GM19467 (cell line): ENCODE results near the gene OR6K3.
"Not testable (repeated sequence)": the region's sequence is repeated elsewhere in the genome, so short reads cannot be mapped to it uniquely, and the experiment has no call there.

Experiments used
- ATAC-seq: cut with Tn5 transposase; IDR thresholded peaks from one replicate; pipeline ENCODE4 v1.9.1; 2021; ENCODE audit warnings: mild to moderate bottlenecking, moderate library complexity; ENCODE audit not compliant: unreplicated experiment

The OR6K3 gene

DNA sequence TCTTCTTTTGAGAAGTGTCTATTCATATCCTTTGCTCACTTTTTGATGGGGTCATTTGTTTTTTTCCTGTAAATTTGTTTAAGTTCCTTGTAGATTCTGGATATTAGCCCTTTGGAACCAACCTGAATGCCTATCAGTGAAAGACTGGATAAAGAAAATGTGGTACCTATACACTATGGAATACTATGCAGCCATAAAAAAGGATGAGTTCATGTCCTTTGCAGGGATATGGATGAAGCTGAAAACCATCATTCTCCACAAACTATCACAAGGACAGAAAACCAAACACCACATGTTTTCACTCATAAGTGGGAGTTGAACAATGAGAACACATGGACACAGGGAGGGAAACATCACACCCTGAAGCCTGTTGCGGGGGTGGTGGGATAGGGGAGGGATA, 32.2 kb downstream of the OR6K3 start:
- ATAC-seq = not testable (repeated sequence)

DNA sequence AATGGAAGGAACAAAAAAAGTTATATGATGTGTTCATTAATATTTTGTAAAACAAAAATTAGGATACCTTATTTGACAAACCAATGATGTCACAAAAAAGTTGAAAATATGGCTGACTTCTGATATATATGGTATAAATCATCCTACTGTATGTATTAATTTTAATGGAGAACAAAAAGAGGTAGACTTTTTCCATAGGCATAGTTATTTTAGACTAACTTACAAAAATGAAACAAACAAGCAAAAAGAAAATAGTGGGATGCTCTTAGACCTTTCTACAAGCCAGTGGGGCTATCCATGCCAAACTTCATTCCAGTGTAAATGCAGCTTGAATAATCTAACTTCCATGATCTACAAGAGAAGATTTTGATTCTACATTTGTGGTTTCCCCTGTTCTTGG, 33.5 kb downstream of the OR6K3 start:
- ATAC-seq = no peak

DNA sequence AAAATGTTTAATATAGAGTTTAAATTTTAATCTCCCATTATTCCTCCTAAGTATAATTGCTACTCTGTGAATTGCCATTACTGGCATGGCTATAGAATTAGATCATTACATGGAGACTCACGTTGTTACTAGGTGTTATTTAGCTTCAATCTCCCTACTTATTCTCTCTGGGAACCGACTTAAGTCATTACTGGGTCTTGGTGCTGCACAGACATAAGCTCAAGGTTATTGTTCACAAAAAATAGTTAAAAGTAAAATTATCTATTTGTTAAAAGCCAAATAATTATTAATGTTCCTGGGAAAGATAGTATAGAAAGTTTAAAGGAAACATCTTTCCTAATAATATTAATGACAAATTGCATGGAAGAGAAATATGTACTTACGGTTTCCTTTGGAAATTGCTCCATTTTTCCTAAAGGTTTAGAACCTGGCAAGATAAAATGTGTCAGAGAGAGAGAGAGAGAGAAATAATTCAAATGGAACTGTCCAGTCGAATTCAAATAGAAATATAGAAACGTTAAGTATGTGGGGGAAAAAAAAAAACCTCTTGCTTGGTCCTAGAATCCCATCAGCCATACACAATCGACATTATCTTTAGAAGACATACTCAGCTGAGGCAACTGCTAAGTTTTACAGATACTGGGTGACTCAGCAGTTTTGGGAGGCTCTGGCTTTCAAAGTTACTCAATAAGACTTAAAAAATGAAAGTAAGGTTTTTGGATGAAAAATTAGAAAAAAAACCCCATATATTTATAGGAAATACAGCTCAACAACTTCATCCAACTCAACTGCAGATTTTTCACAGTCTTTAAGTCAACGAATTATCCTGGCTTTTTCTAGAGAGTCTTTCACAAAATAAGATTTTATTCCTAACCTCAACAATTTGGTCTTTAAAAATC, 34.2 kb downstream of the OR6K3 start, which contains the start of gene SPTA1:
SPTA1 (minus strand) TSS at position 605 of the 899 bp plus-strand sequence; CDS start at position 407, 198 bp downstream.
- no peak for ATAC-seq

DNA sequence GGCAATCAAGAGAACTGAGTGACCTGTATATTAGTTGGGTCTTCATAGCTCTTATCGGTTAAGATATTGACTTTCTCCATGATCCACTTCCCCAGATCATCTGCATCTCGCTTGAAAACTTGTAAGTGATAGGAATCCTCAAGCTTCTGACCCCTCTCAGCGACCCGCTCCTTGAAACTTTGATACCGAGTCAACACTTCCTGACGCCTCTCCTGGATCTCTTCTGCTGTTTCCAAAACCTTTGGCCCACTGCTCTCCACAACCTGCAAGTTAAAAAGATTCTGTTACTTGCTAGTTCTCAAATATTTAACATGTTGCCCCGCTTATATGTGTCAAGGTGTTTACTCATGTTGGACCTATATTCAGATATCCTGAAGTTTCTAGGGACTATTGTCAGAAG, 35.4 kb downstream of the OR6K3 start:
- no peak for ATAC-seq

DNA sequence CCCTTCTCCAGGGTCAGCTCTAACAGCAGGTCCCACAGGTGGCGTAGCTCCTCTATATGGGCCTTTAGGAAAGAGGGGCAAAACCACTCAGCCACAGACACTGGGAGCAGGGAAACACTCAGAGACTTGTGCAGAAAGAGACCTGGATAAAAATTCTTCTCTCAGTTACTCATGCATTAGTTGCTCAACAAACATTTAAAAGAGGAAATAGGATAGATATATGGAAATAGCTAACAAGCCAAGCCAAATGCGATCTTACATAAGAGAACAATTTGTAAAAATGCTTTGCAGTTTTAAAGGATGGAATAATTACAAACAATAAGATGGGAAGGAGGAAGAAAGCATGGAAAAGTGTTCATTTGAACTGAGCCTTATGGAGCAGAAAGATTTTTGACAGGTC, 38.9 kb downstream of the OR6K3 start:
- no peak for ATAC-seq

DNA sequence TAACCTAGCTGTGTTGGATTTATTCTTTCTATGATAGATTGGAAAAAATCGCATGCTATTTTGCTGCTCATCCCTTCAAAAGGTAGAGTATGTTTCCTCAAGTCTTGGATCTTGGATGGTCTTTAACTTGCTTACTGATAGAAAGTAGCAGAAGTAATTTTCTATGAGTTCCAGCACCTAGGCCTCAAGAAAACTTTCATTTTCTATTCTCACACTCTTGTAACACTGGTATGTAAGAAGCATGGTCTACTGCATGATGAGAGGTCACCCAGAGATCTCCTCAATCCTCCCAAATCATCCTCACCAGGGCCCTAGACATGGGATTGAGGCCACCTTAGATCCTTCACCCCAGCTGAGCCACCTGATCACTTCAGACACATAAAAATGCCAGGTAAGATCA, 41.2 kb downstream of the OR6K3 start:
- ATAC-seq = no peak

DNA sequence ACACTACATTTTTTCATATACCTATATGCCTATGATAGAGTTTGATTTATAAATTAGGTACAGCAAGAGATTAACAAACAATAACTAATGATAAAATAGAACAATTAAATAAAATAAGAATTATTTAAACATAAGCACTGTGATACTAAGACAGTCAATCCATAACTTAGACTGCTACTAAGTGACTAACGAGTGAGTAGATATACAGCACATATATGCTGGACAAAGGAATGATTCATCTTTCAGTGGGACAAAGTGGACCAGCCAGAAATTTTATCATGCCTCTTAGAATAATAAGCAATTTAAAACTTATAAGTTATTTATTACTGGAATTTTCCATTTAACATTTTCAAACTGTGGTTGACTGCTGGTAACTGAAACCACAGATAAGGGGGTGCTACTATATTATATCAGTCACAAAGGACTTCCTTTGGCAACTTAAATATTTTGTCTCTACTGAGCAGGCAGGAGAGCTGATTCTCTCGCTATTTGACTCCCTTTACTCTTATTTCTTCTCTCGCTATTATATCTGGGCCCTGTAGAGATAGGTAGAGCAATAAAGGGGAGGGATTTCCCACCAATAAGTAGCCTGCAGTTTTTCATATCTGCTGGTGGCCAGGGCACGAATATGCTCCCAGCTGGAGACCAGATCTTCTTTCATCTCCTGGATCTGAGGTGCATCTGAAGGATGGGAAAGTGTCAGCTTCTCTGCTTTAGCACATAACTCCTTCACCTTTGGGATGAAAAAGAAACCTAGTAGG, 44.8 kb downstream of the OR6K3 start:
- no peak for ATAC-seq

DNA sequence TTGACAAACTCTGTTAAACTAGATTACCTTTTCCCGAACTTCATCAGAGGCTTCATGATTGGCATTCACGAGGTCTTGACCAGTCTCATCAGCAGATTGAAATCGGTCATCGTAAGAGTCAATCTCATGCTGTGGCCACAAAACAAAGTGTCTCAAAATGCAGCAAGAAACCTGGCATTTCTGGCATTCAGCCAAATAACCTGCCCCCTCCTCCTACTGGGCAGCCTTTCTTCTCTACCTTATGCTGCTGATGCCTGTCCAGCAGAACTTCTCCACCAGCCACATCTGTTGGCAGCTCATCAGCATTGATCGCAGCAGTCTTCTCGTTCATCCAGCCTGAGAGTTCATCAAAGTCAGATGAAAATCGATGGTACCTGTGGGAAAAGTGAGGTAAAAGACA, 46.2 kb downstream of the OR6K3 start:
- no peak for ATAC-seq
